ENCODE results near the gene CPLX1.

DNA sequence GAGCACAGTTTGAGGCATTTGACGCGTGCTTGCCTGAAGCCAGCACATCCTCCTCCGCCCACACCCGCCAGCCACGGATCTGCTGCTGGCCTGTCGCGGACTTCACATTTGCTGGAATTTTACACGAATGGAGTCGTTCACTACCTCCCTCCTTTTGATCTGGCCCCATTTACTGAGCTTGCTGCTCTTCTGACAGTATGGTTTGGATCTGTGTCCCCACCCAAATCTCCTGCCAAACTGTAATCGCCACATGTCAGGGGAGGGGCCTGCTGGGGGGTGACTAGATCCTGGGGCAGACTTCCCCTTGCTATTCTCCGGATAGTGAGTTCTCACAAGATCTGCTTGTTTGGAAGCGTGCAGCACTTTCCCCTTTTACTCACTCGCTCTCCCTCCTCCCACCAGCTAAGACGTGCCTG is 19.9 kb upstream of the CPLX1 start:
- TF ChIP-seq, protein P1, sequence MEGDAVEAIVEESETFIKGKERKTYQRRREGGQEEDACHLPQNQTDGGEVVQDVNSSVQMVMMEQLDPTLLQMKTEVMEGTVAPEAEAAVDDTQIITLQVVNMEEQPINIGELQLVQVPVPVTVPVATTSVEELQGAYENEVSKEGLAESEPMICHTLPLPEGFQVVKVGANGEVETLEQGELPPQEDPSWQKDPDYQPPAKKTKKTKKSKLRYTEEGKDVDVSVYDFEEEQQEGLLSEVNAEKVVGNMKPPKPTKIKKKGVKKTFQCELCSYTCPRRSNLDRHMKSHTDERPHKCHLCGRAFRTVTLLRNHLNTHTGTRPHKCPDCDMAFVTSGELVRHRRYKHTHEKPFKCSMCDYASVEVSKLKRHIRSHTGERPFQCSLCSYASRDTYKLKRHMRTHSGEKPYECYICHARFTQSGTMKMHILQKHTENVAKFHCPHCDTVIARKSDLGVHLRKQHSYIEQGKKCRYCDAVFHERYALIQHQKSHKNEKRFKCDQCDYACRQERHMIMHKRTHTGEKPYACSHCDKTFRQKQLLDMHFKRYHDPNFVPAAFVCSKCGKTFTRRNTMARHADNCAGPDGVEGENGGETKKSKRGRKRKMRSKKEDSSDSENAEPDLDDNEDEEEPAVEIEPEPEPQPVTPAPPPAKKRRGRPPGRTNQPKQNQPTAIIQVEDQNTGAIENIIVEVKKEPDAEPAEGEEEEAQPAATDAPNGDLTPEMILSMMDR (IDR thresholded peaks at IDR 0.05): no peak
- TF ChIP-seq POLR2A (IDR thresholded peaks at IDR 0.05): no peak

Measured in tibial nerve (tissue), 3 donors.